ENCODE results near the gene OGN. TPM values are rescaled to one million over a fixed set of nuclear protein-coding genes. Genes with fewer than 3 reads are reported as not detected.

Gene OGN
- total RNA-seq, 1 experiment from 2014 or later = 0.95 TPM

DNA sequence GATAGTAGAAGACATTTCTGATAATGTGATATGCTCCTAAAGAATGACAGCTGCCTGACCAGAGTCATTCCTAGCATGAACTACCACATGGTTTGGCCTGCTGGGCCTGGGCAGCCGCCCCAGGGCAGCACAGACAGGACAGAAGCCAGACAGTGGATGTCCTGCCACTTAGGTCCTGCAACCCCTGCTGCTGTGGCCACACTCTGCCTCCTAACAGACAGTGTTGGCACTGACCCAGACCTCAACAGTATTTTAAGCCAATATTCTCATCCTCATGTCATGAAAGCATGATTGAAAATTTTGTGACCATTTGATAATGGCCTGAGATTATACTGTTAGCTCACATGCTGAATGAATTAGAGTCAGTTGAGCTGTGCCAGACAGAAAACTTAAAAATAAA lies 62.8 kb downstream of the OGN start:
- no peak overlapping the region for H3K4me3 ChIP-seq (ENCODE audit: low read depth, low read length, poor library complexity, severe bottlenecking)
- H3K27ac ChIP-seq (ENCODE audit: low read depth, low read length, poor library complexity, severe bottlenecking) = no peak overlapping the region
- H3K27me3 ChIP-seq (replicated peaks; ENCODE audit: insufficient read depth, low read depth, low read length, poor library complexity) = no peaks in the 10 kb centered on the region
- peaks cover 10% of the 10 kb centered on the region for H3K36me3 ChIP-seq (ENCODE audit: insufficient read depth, low read length, poor library complexity, severe bottlenecking)
- no peak for TF ChIP-seq EZH2 (IDR thresholded peaks at IDR 0.05; ENCODE audit: borderline replicate concordance, low read depth, low read length, poor library complexity, severe bottlenecking)
- no peak for TF ChIP-seq CTCF (conservative IDR thresholded peaks at IDR 0.05; ENCODE audit: low read depth, low read length)
- H3K9me3 ChIP-seq (ENCODE audit: low read depth, low read length, poor library complexity, severe bottlenecking) = no peaks in the 10 kb centered on the region
- BruUV-seq (replicated peaks) = no TSS peak
- intact Hi-C loops (cut with micrococcal nuclease; ENCODE audit: unreplicated experiment) = loop anchor here (5.0 kb wide), 2 partner anchors 101 to 291 kb away; no protein-coding TSS in a partner anchor
- POLR2A ChIA-PET (ENCODE audit: low non-redundant PET) = no interaction called here
- CTCF ChIA-PET = no interaction called here
- no peak for DNase-seq (ENCODE audit: low spot score)
- no peaks in the 10 kb centered on the region for H3K4me1 ChIP-seq (ENCODE audit: insufficient read depth, low read length, poor library complexity, severe bottlenecking)

- Histone ChIP-seq H3K27ac (ENCODE audit: low read depth, low read length, poor library complexity, severe bottlenecking) (no peak overlapping the region), H3K4me1 (ENCODE audit: insufficient read depth, low read length, poor library complexity, severe bottlenecking) (peaks cover 3% of the 10 kb centered on the region), H3K27me3 (replicated peaks; ENCODE audit: insufficient read depth, low read depth, low read length, poor library complexity) (no peaks in the 10 kb centered on the region), H3K36me3 (ENCODE audit: insufficient read depth, low read length, poor library complexity, severe bottlenecking) (peaks cover 1% of the 10 kb centered on the region), H3K4me3 (ENCODE audit: low read depth, low read length, poor library complexity, severe bottlenecking) (no peak overlapping the region), H3K9me3 (ENCODE audit: low read depth, low read length, poor library complexity, severe bottlenecking) (no peaks in the 10 kb centered on the region)
- no peak for DNase-seq (ENCODE audit: low spot score)
- no TSS peak for BruUV-seq (replicated peaks)
- intact Hi-C loops (cut with micrococcal nuclease; ENCODE audit: unreplicated experiment) = no loop called here
- POLR2A ChIA-PET (ENCODE audit: low non-redundant PET) = interaction anchor here (0.5 kb wide), 1 partner anchor 24 kb away, joined by 3 read pairs; no protein-coding TSS in a partner anchor
- CTCF ChIA-PET = no interaction called here
- no peak for TF ChIP-seq EZH2 (IDR thresholded peaks at IDR 0.05; ENCODE audit: borderline replicate concordance, low read depth, low read length, poor library complexity, severe bottlenecking)
- no peak for TF ChIP-seq CTCF (conservative IDR thresholded peaks at IDR 0.05; ENCODE audit: low read depth, low read length)
Observed at GRCh38 chr9:92333282-92333634, 71.1 kb downstream of the OGN start.

Other genes starting within 250 kb of the OGN start
- gene IARS1, start 110.9 kb downstream of the OGN start, total RNA-seq (2021) = 273 and 315 TPM in 2 replicates
- gene NOL8, start 79.2 kb downstream of the OGN start, total RNA-seq (2021) = 53.4 and 59.7 TPM in 2 replicates
- gene CENPP, start 78.6 kb downstream of the OGN start, total RNA-seq (2021) = 15.6 and 17.4 TPM in 2 replicates
- gene OMD, start 19.9 kb upstream of the OGN start, total RNA-seq (2021) = not detected in 2 replicates
- 0.15 and 0.26 TPM in 2 replicates for gene ASPN, start 77.9 kb upstream of the OGN start, total RNA-seq (2021)
- gene ECM2, start 131.4 kb upstream of the OGN start, total RNA-seq (2021) = 0.22 and 0.24 TPM in 2 replicates